ENCODE results near the gene MTUS2. TPM values are rescaled to one million over a fixed set of nuclear protein-coding genes. Genes with fewer than 3 reads are reported as not detected.

The MTUS2 gene
- polyA plus RNA-seq, 1 donor from 2014 or later, result 4.4 TPM

GRCh38 chr13:28955264-28955966 lies 135.3 kb downstream of the MTUS2 start:
- Histone ChIP-seq H3K9me2 (ENCODE audit: insufficient read depth, low read length) (no peaks in the 10 kb centered on the region), H3K4me2 (ENCODE audit: low read length) (no peak overlapping the region), H3K27me3 (ENCODE audit: insufficient read depth, low read depth, low read length) (no peaks in the 10 kb centered on the region), H3F3A (ENCODE audit: insufficient read depth, low read length, poor library complexity, severe bottlenecking) (no peaks in the 10 kb centered on the region), H3K27ac (ENCODE audit: low read length) (no peak overlapping the region), H3K4me3 (ENCODE audit: low read length) (no peak overlapping the region), H3K9me3 (ENCODE audit: low read length) (no peaks in the 10 kb centered on the region), H3K9ac (ENCODE audit: low read length) (no peak overlapping the region), H4K20me1 (ENCODE audit: insufficient read depth) (no peaks in the 10 kb centered on the region), H2AFZ (ENCODE audit: low read depth, low read length) (no peak overlapping the region), H3K36me3 (ENCODE audit: insufficient read depth, low read length) (no peaks in the 10 kb centered on the region), H3K79me2 (replicated peaks; ENCODE audit: insufficient read depth, low read length) (no peaks in the 10 kb centered on the region)
- TF ChIP-seq SMC3 (conservative IDR thresholded peaks at IDR 0.05; ENCODE audit: poor library complexity) (no peak), MXI1 (conservative IDR thresholded peaks at IDR 0.05; ENCODE audit: poor library complexity, severe bottlenecking) (no peak), EP300 (conservative IDR thresholded peaks at IDR 0.05; ENCODE audit: poor library complexity, severe bottlenecking) (no peak), REST (IDR thresholded peaks at IDR 0.05; ENCODE audit: borderline replicate concordance) (no peak), POLR2AphosphoS5 (IDR thresholded peaks at IDR 0.05) (no peak), TAF1 (IDR thresholded peaks at IDR 0.05; ENCODE audit: low read depth) (no peak), RAD21 (conservative IDR thresholded peaks at IDR 0.05) (no peak), EZH2 (IDR thresholded peaks at IDR 0.05; ENCODE audit: borderline replicate concordance, insufficient read depth, low read length, poor library complexity, severe bottlenecking) (no peak)
- TF ChIP-seq, protein P1, sequence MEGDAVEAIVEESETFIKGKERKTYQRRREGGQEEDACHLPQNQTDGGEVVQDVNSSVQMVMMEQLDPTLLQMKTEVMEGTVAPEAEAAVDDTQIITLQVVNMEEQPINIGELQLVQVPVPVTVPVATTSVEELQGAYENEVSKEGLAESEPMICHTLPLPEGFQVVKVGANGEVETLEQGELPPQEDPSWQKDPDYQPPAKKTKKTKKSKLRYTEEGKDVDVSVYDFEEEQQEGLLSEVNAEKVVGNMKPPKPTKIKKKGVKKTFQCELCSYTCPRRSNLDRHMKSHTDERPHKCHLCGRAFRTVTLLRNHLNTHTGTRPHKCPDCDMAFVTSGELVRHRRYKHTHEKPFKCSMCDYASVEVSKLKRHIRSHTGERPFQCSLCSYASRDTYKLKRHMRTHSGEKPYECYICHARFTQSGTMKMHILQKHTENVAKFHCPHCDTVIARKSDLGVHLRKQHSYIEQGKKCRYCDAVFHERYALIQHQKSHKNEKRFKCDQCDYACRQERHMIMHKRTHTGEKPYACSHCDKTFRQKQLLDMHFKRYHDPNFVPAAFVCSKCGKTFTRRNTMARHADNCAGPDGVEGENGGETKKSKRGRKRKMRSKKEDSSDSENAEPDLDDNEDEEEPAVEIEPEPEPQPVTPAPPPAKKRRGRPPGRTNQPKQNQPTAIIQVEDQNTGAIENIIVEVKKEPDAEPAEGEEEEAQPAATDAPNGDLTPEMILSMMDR (IDR thresholded peaks at IDR 0.05; ENCODE audit: poor library complexity, severe bottlenecking), result no peak

DNA sequence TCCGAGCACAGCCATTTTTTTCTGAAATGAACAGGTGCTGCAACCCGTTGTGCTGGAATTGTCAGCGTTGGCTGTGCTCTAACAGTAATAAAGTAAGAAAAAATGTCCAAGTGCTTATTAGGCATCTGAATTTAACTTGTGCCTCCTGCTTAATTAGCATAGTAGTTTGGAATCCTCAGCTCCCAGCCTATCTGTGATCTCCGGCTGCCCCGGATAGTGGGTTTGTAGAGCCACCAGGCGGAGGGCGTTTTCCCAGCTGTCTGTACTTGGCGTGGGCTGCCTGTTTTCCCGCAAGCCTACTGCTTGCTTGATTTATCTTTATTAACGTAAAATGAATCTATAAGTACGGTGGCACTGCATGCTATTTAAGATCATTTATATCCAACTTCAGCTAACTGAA lies 137.9 kb downstream of the MTUS2 start:
- no peak overlapping the region for H3K9ac ChIP-seq (ENCODE audit: low read length)
- no peak overlapping the region for H3K4me3 ChIP-seq (ENCODE audit: low read length)
- no peaks in the 10 kb centered on the region for H4K20me1 ChIP-seq (ENCODE audit: insufficient read depth)
- H3K79me2 ChIP-seq (replicated peaks; ENCODE audit: insufficient read depth, low read length), result no peaks in the 10 kb centered on the region
- H3F3A ChIP-seq (ENCODE audit: insufficient read depth, low read length, poor library complexity, severe bottlenecking), result no peaks in the 10 kb centered on the region
- no peaks in the 10 kb centered on the region for H3K9me2 ChIP-seq (ENCODE audit: insufficient read depth, low read length)
- H3K9me3 ChIP-seq (ENCODE audit: low read length), result no peaks in the 10 kb centered on the region
- H2AFZ ChIP-seq (ENCODE audit: low read depth, low read length), result no peak overlapping the region
- no peaks in the 10 kb centered on the region for H3K36me3 ChIP-seq (ENCODE audit: insufficient read depth, low read length)
- no peak overlapping the region for H3K4me2 ChIP-seq (ENCODE audit: low read length)
- TF ChIP-seq SMC3 (conservative IDR thresholded peaks at IDR 0.05; ENCODE audit: poor library complexity) (no peak), TAF1 (IDR thresholded peaks at IDR 0.05; ENCODE audit: low read depth) (no peak), REST (IDR thresholded peaks at IDR 0.05; ENCODE audit: borderline replicate concordance) (no peak), POLR2AphosphoS5 (IDR thresholded peaks at IDR 0.05) (no peak), EP300 (conservative IDR thresholded peaks at IDR 0.05; ENCODE audit: poor library complexity, severe bottlenecking) (no peak), MXI1 (conservative IDR thresholded peaks at IDR 0.05; ENCODE audit: poor library complexity, severe bottlenecking) (no peak), RAD21 (conservative IDR thresholded peaks at IDR 0.05) (no peak), EZH2 (IDR thresholded peaks at IDR 0.05; ENCODE audit: borderline replicate concordance, insufficient read depth, low read length, poor library complexity, severe bottlenecking) (no peak)
- TF ChIP-seq, protein P1 (IDR thresholded peaks at IDR 0.05; ENCODE audit: poor library complexity, severe bottlenecking), result no peak
- H3K27ac ChIP-seq (ENCODE audit: low read length), result no peak overlapping the region
- H3K27me3 ChIP-seq (ENCODE audit: insufficient read depth, low read depth, low read length), result no peaks in the 10 kb centered on the region

Data from neural cell (in vitro differentiated cells).